HG03460 (cell line): ENCODE measurements around the gene STH.

Source experiments
- ATAC-seq: cut with Tn5 transposase; IDR thresholded peaks from one replicate; pipeline ENCODE4 v1.9.1; 2021; ENCODE audit not compliant: unreplicated experiment

The STH gene

GRCh38 chr17:45983614-45984310 lies 15.3 kb upstream of the STH start:
- no peak for ATAC-seq

GRCh38 chr17:45984368-45984767 lies 14.7 kb upstream of the STH start:
- no peak for ATAC-seq

- no peak for ATAC-seq
Measured at GRCh38 chr17:45985447-45985846, 13.6 kb upstream of the STH start.

GRCh38 chr17:45986056-45986455 lies 13.0 kb upstream of the STH start:
- ATAC-seq: no peak

GRCh38 chr17:45987706-45988105 lies 11.3 kb upstream of the STH start:
- no peak for ATAC-seq

- ATAC-seq: no peak
Measured at GRCh38 chr17:45989759-45990158, 9.3 kb upstream of the STH start.

- ATAC-seq: no peak
Measured at GRCh38 chr17:45990886-45991285, 8.2 kb upstream of the STH start.

- no peak for ATAC-seq
Measured at GRCh38 chr17:45991341-45991740, 7.7 kb upstream of the STH start.

- no peak for ATAC-seq
Measured at GRCh38 chr17:45992175-45992574, 6.9 kb upstream of the STH start.

- ATAC-seq: no peak
Measured at GRCh38 chr17:45992904-45993303, 6.1 kb upstream of the STH start.

GRCh38 chr17:45993962-45994627 lies 5.0 kb upstream of the STH start:
- no peak for ATAC-seq

- ATAC-seq: no peak
Measured at GRCh38 chr17:45994987-45995386, 4.1 kb upstream of the STH start.

GRCh38 chr17:45995627-45996270 lies 3.3 kb upstream of the STH start:
- ATAC-seq: no peak

GRCh38 chr17:45996282-45996937 lies 2.6 kb upstream of the STH start:
- no peak for ATAC-seq

- no peak for ATAC-seq
Measured at GRCh38 chr17:45997166-45997565, 1.9 kb upstream of the STH start.

- no peak for ATAC-seq
Measured at GRCh38 chr17:45997624-45998023, 1.4 kb upstream of the STH start.

GRCh38 chr17:45999900-46000290 lies 845 bp downstream of the STH start:
- no peak for ATAC-seq

GRCh38 chr17:46000292-46000691 lies 1.2 kb downstream of the STH start:
- no peak for ATAC-seq

- no peak for ATAC-seq
Measured at GRCh38 chr17:46000757-46001156, 1.7 kb downstream of the STH start.

- no peak for ATAC-seq
Measured at GRCh38 chr17:46001390-46002310, 2.6 kb downstream of the STH start.
